Bronchial epithelial cell (primary cell): ENCODE results near the gene SHOX. TPM values are rescaled to one million over a fixed set of nuclear protein-coding genes. Genes with fewer than 3 reads are reported as not detected.
"Not testable (repeated sequence)": the region's sequence is repeated elsewhere in the genome, so short reads cannot be mapped to it uniquely, and the experiment has no call there.

Experiments
- DNase-seq: peaks from one replicate; pipeline ENCODE4 v3.0.0-alpha.2; 2010; ENCODE audit warnings: low read depth
- FAIRE-seq: peaks from 2 replicates; lab custom pipeline; 2011; peaks lifted over from hg19 to GRCh38; lab: Jason Lieb, UNC
- H3K27me3 ChIP-seq: 2 replicates; pipeline ENCODE4 v1.5.1; 2011; ENCODE audit warnings: low read length; ENCODE audit not compliant: control insufficient read depth, insufficient read depth
- H3K36me3 ChIP-seq: 2 replicates; pipeline ENCODE4 v1.5.1; 2011; ENCODE audit warnings: low read length; ENCODE audit not compliant: control insufficient read depth, insufficient read depth
- H3K4me3 ChIP-seq: 2 replicates; pipeline ENCODE4 v1.5.1; 2011; ENCODE audit warnings: mild to moderate bottlenecking, low read depth, low read length, control low read depth
- total RNA-seq: library from RNA; depleted of rRNA; stranded (reverse); fragments of >200 nt; gene quantifications from 2 replicates; pipeline ENCODE4 v1.2.1, GENCODE V29; 2014
- TF ChIP-seq, protein P1 (sequence below): IDR thresholded peaks from 2 replicates; pipeline ENCODE4 v1.5.1; 2011; ENCODE audit warnings: mild to moderate bottlenecking, moderate library complexity, low read length, control low read depth, inconsistent platforms; ENCODE audit not compliant: insufficient read depth, severe bottlenecking

Gene SHOX
- total RNA-seq, 1 donor from 2014 or later, result not detected

DNA sequence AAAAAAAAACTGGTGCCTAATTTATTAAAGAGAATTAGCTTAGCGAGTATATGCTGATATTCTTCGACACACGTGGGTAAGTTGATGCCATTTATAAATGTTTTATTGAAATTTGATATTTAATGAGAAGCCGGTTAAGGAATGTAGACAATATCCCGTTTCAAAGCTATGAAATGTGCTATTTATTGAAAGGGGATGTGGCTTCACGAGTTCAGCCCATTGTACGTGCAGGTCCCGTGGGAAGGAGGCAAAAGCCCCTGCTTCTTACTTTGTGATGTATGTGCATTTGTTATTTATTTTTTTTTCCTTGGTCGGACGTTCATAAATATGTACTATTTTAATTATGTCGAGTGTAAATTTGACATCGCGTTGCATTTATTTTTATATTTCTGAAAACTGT is 20.2 kb downstream of the SHOX start:
- FAIRE-seq, result no peak
- Histone ChIP-seq H3K36me3 (no peaks in the 10 kb centered on the region), H3K27me3 (no peaks in the 10 kb centered on the region), H3K4me3 (no peak overlapping the region)
- TF ChIP-seq, protein P1, sequence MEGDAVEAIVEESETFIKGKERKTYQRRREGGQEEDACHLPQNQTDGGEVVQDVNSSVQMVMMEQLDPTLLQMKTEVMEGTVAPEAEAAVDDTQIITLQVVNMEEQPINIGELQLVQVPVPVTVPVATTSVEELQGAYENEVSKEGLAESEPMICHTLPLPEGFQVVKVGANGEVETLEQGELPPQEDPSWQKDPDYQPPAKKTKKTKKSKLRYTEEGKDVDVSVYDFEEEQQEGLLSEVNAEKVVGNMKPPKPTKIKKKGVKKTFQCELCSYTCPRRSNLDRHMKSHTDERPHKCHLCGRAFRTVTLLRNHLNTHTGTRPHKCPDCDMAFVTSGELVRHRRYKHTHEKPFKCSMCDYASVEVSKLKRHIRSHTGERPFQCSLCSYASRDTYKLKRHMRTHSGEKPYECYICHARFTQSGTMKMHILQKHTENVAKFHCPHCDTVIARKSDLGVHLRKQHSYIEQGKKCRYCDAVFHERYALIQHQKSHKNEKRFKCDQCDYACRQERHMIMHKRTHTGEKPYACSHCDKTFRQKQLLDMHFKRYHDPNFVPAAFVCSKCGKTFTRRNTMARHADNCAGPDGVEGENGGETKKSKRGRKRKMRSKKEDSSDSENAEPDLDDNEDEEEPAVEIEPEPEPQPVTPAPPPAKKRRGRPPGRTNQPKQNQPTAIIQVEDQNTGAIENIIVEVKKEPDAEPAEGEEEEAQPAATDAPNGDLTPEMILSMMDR, result no peak
- DNase-seq, result no peak

DNA sequence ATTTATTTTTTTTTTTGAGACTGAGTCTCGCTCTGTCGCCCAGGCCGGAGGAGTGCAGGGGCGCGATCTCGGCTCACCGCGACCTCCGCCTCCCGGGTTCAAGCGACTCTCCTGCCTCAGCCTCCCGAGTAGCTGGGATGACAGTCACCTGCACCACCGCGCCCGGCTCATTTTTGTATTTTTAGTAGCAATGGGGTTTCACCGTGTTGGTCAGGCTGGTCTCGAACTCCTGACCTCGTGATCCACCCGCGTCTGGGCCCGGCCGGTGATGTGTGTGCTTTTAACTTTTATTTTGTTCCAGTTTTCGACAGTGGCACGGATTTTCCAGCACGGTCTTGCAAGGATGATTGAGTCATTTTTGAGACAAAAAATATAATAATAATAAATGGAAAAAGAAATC is 21.3 kb downstream of the SHOX start:
- not testable (repeated sequence) for FAIRE-seq

DNA sequence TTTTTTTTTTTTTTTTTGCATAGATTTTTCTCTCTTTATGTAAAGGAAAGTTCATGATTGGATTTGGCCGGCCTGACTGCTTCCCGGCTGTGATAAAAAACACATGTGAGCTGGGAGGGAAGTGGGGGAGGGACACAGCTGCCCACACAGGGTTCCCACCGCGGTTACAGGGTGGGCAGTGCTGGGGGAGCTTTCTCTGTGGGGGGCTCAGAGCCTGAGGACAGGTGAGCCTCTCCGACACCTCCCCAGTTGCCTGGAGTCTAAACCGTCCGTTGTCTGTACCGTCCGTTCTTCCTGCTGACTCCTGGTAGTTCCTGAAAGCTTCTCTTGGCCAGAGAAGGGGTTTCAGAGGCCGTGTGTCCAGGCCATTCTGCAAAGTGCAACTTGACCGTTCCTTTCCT is 21.8 kb downstream of the SHOX start:
- H3K36me3 ChIP-seq, result no peaks in the 10 kb centered on the region
- H3K27me3 ChIP-seq, result no peaks in the 10 kb centered on the region
- FAIRE-seq (no peak), DNase-seq (no peak)
- TF ChIP-seq, protein P1, result no peak
- H3K4me3 ChIP-seq, result no peak overlapping the region

More for the DNA sequence above, 21.3 kb downstream of the SHOX start:
- H3K4me3 ChIP-seq, DNase-seq, H3K36me3 ChIP-seq, H3K27me3 ChIP-seq: not testable (repeated sequence)

DNA sequence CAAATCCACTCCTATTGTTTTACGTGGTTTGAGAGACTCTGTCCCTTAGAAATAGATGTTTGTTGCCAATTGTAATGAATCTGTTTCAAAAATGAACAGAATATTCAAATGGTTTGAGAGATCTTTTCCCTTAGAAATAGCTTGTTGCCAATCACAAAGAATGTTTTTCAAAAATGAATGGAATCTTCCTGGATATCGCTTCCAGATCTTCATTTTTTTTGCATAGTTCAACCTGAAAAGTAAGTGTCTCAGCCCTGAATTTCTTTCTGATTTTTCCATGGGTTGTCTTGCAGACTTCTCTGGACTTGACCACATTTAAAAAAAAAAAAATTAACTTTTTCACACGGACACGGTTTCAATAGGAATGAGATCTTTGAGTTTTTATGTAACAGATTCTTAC is 22.7 kb downstream of the SHOX start:
- Histone ChIP-seq H3K4me3 (no peak overlapping the region), H3K36me3 (no peaks in the 10 kb centered on the region), H3K27me3 (no peaks in the 10 kb centered on the region)
- DNase-seq (no peak), FAIRE-seq (no peak)
- TF ChIP-seq, protein P1, result no peak

DNA sequence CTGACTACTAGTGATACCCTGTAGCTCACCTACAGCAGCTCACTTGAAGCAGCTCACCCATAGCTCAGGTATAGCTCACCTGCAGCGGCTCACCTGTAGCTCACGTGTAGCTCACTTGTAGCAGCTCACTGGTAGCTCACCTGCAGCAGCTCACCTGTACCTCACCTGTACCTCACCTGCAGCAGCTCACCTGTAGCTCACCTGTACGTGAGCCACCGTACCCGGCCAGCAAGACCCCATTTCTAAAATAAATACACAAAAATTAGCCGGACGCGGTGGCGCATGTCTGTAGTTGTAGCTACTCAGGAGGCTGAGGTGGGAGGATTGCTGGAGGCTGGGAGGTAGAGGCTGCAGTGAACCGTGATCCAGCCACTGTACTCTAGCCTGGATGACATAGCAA is 30.6 kb downstream of the SHOX start:
- no peak for FAIRE-seq
- Histone ChIP-seq H3K36me3 (no peaks in the 10 kb centered on the region), H3K27me3 (no peaks in the 10 kb centered on the region), H3K4me3 (no peak overlapping the region)
- TF ChIP-seq, protein P1, result no peak
- no peak for DNase-seq

DNA sequence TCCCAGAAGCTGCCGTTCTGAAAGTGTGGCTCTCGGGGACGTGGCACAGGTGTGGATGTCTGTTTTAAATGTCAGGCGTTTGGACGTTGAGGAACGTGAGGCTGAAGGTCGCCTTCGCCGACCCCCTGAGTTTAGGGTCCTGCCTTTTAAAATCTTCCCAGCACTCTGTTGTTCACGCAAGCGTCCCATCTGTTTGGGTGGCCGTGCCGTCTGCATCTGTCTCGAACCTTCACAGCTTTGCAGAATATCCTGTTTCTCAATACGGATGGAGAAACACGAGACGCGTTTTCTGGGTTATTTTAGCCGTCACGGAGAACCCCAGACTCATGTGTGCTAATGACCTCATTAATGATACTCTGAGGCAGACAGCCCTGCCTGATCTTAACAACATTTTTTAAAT is 31.5 kb downstream of the SHOX start:
- Histone ChIP-seq H3K27me3 (no peaks in the 10 kb centered on the region), H3K36me3 (no peaks in the 10 kb centered on the region), H3K4me3 (no peak overlapping the region)
- DNase-seq (no peak), FAIRE-seq (no peak)
- TF ChIP-seq, protein P1, result no peak
